Activated T-cell treated with anti-CD3 and anti-CD28 coated beads, Interleukin-2, amount 50 U/mL, for 24 hours (primary cell): Measurements from ENCODE around the gene MAN1A1.
"Not testable (repeated sequence)": the region's sequence is repeated elsewhere in the genome, so short reads cannot be mapped to it uniquely, and the experiment has no call there.

Source experiments
- DNase-seq: peaks from one replicate; pipeline ENCODE4 v3.0.0-alpha.2; 2020
- H3K27ac Mint-ChIP-seq: 2 replicates; pipeline ENCODE4 v1.8.0; 2020; ENCODE audit warnings: mild to moderate bottlenecking, mixed read lengths
- H3K27me3 Mint-ChIP-seq: 2 replicates; pipeline ENCODE4 v1.8.0; 2020; ENCODE audit warnings: mixed read lengths
- H3K36me3 Mint-ChIP-seq: 2 replicates; pipeline ENCODE4 v1.8.0; 2020; ENCODE audit warnings: low read depth, mixed read lengths
- H3K4me1 Mint-ChIP-seq: 2 replicates; pipeline ENCODE4 v1.8.0; 2020; ENCODE audit warnings: low read depth, mixed read lengths
- H3K4me3 Mint-ChIP-seq: 2 replicates; pipeline ENCODE4 v1.8.0; 2020; ENCODE audit warnings: mild to moderate bottlenecking, moderate library complexity, mixed read lengths
- H3K9me3 Mint-ChIP-seq: 2 replicates; pipeline ENCODE4 v1.8.0; 2020; ENCODE audit warnings: mixed read lengths

MAN1A1 gene

DNA sequence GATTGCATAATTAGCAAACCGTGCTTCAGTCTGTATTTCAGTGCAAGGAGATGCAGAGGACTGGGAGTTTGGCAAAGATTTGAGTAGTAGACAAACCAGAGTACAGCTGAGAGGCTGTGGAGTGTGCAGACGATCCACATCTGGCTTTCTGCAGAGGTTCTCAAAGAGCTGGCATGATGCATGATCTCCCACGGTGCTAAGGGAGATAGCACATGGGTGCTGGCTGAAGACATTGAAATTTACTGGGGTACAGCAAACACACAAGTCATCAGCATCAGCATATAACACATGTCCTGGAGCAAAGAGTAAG lies 192.1 kb downstream of the MAN1A1 start:
- Mint-ChIP-seq H3K4me1 (no peaks in the 10 kb centered on the region), H3K4me3 (no peak overlapping the region), H3K27me3 (peaks cover 19% of the 10 kb centered on the region), H3K36me3 (no peaks in the 10 kb centered on the region), H3K27ac (no peak overlapping the region), H3K9me3 (no peaks in the 10 kb centered on the region)
- DNase-seq = no peak

DNA sequence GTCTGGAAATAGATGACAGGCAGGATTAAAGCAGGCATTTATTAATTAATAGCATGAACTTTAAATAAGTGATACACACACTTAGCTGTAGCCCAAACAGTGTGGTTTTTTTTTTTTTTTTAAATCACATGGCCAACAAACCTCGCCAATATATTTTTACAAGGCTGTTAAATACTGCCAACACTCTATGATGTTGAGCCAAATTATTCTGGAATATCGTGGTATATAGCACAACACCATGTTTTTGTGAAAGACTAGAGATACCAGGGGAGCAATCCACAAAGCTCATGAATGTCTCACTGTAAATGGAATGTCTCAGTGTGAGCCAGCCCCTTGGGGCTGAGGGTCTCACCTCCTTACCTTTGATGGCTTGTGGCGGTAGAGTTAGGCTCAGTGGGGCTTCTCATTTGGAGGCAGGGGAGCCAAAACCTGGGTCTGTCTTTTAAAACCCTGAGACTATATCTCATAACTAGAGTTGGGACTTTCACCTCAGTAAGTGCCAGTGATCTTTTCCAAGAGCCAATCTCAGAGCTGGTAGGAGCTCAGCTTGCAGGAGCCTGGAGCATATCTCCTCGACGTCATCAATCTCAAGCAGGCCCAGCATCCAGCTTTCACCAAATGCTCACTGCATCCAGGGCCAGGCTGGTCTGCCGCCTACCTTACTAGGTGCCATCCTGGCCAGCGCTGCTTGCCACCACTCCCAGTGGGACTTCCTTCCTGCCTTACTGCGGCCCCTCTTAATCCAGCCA lies 192.6 kb downstream of the MAN1A1 start:
- H3K36me3 Mint-ChIP-seq = no peaks in the 10 kb centered on the region
- DNase-seq = no peak
- peaks cover 17% of the 10 kb centered on the region for H3K27me3 Mint-ChIP-seq
- no peaks in the 10 kb centered on the region for H3K9me3 Mint-ChIP-seq
- no peak overlapping the region for H3K4me3 Mint-ChIP-seq
- no peak overlapping the region for H3K27ac Mint-ChIP-seq
- H3K4me1 Mint-ChIP-seq = peaks cover 3% of the 10 kb centered on the region

- H3K27me3 Mint-ChIP-seq = peaks cover 14% of the 10 kb centered on the region
- not testable (repeated sequence) for H3K36me3 Mint-ChIP-seq, H3K4me3 Mint-ChIP-seq, H3K27ac Mint-ChIP-seq, H3K4me1 Mint-ChIP-seq, DNase-seq, H3K9me3 Mint-ChIP-seq
Measured at GRCh38 chr6:119156082-119156481, 193.5 kb downstream of the MAN1A1 start.

- H3K4me1 Mint-ChIP-seq = peaks cover 27% of the 10 kb centered on the region
- no peak for DNase-seq
- no peak overlapping the region for H3K27ac Mint-ChIP-seq
- H3K36me3 Mint-ChIP-seq = no peaks in the 10 kb centered on the region
- no peaks in the 10 kb centered on the region for H3K9me3 Mint-ChIP-seq
- peaks cover 7% of the 10 kb centered on the region for H3K27me3 Mint-ChIP-seq
- no peak overlapping the region for H3K4me3 Mint-ChIP-seq
Measured at GRCh38 chr6:119152187-119152586, 197.4 kb downstream of the MAN1A1 start.

DNA sequence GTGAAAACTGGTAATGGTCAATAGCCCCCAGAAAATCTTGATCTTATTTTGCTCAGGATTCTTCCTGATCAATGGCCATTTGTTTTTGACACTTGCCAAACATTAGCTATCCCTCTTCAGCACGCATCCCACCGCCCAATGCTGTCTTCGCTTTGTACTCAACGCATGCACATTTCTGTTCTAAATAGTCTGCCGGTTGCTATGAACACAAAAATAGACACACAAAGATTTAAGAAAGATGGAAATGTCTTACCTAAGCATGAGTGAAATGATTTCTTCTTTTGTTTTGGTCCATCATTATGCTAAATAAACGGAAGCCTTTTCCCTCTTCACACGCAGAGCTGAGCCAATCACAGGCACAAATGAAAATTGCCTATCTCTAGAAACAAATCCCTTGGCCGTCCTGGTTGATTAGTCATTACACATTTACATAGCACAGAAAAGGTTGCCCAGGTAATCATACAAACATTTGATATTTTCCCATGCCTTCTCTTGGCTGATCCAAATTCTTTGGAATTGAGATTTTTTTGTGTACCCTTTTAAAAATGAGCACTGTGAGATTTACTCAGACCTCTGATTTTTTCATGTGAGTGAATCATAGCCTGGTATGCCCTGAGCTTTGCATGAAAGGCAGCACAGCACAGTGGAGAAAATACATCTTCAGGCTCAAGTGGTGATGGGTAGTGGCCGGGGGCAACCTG lies 200.6 kb downstream of the MAN1A1 start:
- H3K4me3 Mint-ChIP-seq = no peak overlapping the region

GRCh38 chr6:119148098-119148824 lies 201.3 kb downstream of the MAN1A1 start:
- Mint-ChIP-seq H3K9me3 (no peaks in the 10 kb centered on the region), H3K4me1 (peaks cover 47% of the 10 kb centered on the region), H3K4me3 (no peak overlapping the region), H3K27me3 (peaks cover under 1% of the 10 kb centered on the region), H3K27ac (peak overlapping the region; percentile 84), H3K36me3 (no peaks in the 10 kb centered on the region)
- DNase-seq = no peak

More for the DNA sequence above, 200.6 kb downstream of the MAN1A1 start:
- no peak for DNase-seq
- Mint-ChIP-seq H3K27ac (no peak overlapping the region), H3K36me3 (no peaks in the 10 kb centered on the region), H3K9me3 (no peaks in the 10 kb centered on the region), H3K27me3 (peaks cover 3% of the 10 kb centered on the region), H3K4me1 (peaks cover 47% of the 10 kb centered on the region)

DNA sequence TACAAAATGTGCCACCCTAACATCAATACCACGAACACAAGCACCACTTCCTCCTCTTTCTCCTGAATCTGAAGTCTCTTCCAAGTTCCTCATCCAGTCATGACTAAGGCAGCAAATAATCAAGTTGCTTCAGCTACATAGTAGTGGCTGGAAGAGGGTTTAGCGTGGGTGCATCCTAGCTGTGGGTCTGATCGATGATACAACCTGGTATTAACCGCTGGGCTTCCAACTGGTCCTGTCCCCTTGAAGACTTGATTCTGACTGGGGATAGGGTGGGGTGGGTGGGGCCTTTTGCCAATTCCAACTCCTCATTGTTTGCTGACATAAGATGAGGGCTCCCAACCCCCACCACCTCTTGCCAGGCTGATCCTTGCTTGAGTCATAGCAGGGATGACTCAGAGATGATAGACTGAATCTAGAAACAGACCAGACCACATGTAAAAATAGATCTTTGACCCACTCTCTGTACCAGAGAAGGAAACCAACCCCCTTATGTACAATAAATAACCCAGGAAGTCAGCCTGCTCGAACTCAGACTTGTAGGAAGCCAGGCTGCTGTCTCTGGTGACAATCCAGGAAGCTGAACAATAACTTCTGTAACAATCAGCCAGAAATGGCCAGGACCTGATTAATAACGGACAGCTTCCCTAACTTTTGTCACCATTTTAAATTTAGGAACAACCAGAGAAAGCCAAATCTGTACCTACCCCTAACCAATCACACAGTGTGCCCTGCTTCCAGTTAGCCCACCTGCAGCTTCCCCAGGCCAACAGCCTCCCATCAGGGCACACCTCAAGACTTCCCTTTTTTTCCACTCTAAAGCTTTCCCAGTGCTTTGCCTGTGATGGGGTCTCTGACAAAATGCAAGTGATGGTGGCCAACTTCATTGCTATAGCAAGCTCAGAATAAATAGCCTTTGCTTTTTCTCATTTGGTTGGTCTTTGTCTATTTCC lies 202.2 kb downstream of the MAN1A1 start:
- H3K4me3 Mint-ChIP-seq = no peak overlapping the region
- peak; percentile 59 for DNase-seq
- peaks cover 47% of the 10 kb centered on the region for H3K4me1 Mint-ChIP-seq
- H3K9me3 Mint-ChIP-seq = no peaks in the 10 kb centered on the region
- H3K27me3 Mint-ChIP-seq = no peaks in the 10 kb centered on the region
- no peaks in the 10 kb centered on the region for H3K36me3 Mint-ChIP-seq
- H3K27ac Mint-ChIP-seq = peak overlapping the region; percentile 84

DNA sequence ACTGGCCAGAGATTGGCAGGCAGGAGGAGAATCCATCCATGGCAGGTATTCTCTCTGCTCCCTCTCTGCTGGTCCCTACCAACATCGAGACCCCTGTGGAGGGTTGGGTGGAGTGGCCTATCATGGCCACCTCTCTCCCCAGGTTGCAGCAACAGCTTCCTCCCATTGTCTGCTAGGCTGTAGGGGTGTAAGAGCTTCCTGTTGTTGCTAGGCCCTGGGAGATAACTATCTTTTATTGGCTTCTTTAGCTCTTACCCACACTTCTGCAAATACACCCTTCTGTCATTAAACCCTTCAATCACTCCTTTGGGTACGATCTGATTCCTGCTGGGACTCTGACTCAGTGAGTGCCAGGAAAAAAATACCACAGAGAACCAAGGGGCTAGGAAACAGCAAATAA lies 204.4 kb downstream of the MAN1A1 start:
- Mint-ChIP-seq H3K4me3 (no peak overlapping the region), H3K9me3 (no peaks in the 10 kb centered on the region), H3K4me1 (peaks cover 37% of the 10 kb centered on the region), H3K27ac (no peak overlapping the region), H3K27me3 (no peaks in the 10 kb centered on the region), H3K36me3 (no peaks in the 10 kb centered on the region)
- DNase-seq = no peak

DNA sequence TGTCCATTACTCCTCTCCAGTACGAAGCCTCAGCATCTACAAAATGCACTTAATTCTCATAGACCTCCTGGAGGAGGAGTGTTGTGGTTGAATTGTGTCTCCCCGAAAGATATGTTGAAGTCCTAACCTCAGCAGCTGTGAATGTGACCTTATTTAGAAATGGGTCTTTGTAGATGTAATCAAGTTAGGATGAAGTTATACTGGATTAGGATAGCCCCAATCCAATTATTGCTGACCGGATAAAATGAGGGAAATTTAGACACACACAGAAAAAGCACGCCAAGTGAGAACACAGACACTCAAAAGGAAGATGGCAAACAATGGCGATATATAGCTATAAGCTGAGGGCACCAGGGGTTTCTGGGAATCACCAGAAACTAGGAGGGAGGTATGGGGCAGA lies 206.9 kb downstream of the MAN1A1 start:
- H3K4me3 Mint-ChIP-seq = no peak overlapping the region
- H3K36me3 Mint-ChIP-seq = no peaks in the 10 kb centered on the region
- no peaks in the 10 kb centered on the region for H3K27me3 Mint-ChIP-seq
- H3K4me1 Mint-ChIP-seq = peaks cover 31% of the 10 kb centered on the region
- no peaks in the 10 kb centered on the region for H3K9me3 Mint-ChIP-seq
- H3K27ac Mint-ChIP-seq = no peak overlapping the region
- no peak for DNase-seq

DNA sequence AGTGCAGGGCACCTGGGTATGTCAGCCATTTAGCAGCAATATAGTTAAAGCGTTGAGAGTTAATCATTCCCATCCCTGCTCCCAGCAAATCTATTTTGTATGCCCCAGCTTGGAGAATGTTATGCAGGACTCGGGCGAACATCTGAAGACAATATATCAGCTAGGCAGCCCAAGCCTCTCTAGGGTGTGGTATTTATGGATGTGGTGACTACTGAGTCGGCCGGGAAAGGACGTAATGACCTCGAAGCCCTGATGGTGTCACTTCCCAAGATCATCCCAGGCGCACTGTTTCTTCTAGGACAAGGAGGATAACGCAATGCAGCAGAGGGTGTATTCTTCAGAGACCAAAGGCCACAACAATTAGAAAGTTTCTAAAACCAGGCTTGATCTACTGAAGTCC lies 207.5 kb downstream of the MAN1A1 start:
- no peaks in the 10 kb centered on the region for H3K9me3 Mint-ChIP-seq
- peaks cover 25% of the 10 kb centered on the region for H3K4me1 Mint-ChIP-seq
- H3K36me3 Mint-ChIP-seq = no peaks in the 10 kb centered on the region
- no peak for DNase-seq
- no peaks in the 10 kb centered on the region for H3K27me3 Mint-ChIP-seq
- no peak overlapping the region for H3K27ac Mint-ChIP-seq
- H3K4me3 Mint-ChIP-seq = no peak overlapping the region

DNA sequence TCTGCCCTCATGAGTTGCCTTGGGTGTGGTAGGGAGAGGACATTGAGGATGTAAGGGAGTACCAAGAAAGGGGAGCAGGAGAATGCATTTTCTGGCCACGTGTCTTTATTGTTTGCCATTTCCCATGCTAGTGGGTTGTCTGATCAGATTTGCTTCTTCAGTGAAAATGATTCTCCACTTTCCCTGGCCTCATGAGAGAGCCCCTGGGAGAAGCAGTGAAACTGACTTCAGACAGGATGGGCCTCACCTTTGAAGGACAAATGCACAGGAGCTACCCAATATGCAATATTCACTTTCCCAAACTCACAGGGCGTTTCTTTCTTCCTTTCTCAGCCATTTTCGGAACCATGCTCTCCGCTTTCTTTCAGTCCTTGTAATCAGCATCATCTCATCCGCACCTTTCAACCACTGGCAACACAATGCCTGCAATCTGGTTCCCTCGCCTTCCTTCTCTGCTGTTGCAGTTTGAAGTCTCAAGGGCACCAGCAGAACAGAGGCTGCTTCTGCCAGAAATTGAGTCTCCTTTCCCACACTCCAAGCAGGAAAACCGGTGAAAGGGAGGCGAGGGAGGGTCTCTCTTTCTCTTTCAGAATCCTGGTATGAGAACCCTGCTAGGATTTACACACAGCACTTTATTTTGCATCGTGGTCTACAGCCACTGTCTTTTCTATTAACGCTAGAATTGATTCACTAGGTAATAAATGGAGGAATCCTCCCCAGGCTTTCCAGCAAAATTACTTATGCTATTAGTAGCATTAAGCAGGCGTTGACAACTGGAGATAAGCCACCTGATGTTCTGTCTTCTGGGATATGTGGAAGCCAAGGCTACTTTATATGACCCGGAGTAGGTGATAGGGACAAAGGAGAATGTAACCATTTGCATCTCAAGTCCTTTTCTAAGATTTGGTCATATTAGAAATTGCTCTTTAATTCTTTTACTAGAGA lies 209.1 kb downstream of the MAN1A1 start:
- H3K27me3 Mint-ChIP-seq = no peaks in the 10 kb centered on the region
- H3K4me3 Mint-ChIP-seq = no peak overlapping the region
- H3K4me1 Mint-ChIP-seq = peaks cover 14% of the 10 kb centered on the region
- no peak overlapping the region for H3K27ac Mint-ChIP-seq
- H3K9me3 Mint-ChIP-seq = no peaks in the 10 kb centered on the region
- H3K36me3 Mint-ChIP-seq = no peaks in the 10 kb centered on the region
- DNase-seq = no peak

- Mint-ChIP-seq H3K27me3 (no peaks in the 10 kb centered on the region), H3K27ac (no peak overlapping the region), H3K9me3 (no peaks in the 10 kb centered on the region), H3K4me1 (peaks cover 7% of the 10 kb centered on the region), H3K4me3 (no peak overlapping the region), H3K36me3 (no peaks in the 10 kb centered on the region)
- DNase-seq = no peak
Measured at GRCh38 chr6:119138906-119139541, 210.5 kb downstream of the MAN1A1 start.
